Stimulated activated CD4-positive, alpha-beta T cell treated with anti-CD3 and anti-CD28 coated beads, Interleukin-4, amount 100 ng/mL, for 48 hours (primary cell): Measurements from ENCODE around the gene TAF1D.
"Not testable (repeated sequence)": the region's sequence is repeated elsewhere in the genome, so short reads cannot be mapped to it uniquely, and the experiment has no call there.

Experiments used
- DNase-seq, 2 donors: peaks; one replicate each; pipeline ENCODE4 v3.0.0-alpha.2; 2020; ENCODE audit warnings: low read depth in 2 of 2

Gene TAF1D

GRCh38 chr11:93747122-93747521 lies 5.8 kb upstream of the TAF1D start:
- DNase-seq: no peak

- DNase-seq: no peak
Observed at GRCh38 chr11:93746101-93746500, 4.8 kb upstream of the TAF1D start.

GRCh38 chr11:93745005-93745755 lies 3.9 kb upstream of the TAF1D start:
- DNase-seq: not testable (repeated sequence)

GRCh38 chr11:93744669-93745004 lies 3.3 kb upstream of the TAF1D start:
- DNase-seq: no peak

- no peak for DNase-seq
Observed at GRCh38 chr11:93743291-93743690, 2.0 kb upstream of the TAF1D start.

GRCh38 chr11:93741882-93742226 lies 559 bp upstream of the TAF1D start:
- DNase-seq: no peak

- peak; percentile 43 to 53 for DNase-seq
Observed at GRCh38 chr11:93740730-93741093, 583 bp downstream of the TAF1D start.

- peak; percentile 38 to 41 for DNase-seq
Observed at GRCh38 chr11:93740031-93740729, 1.1 kb downstream of the TAF1D start.

GRCh38 chr11:93738647-93739081 lies 2.6 kb downstream of the TAF1D start:
- DNase-seq: no peak

- no peak for DNase-seq
Observed at GRCh38 chr11:93737904-93738612, 3.2 kb downstream of the TAF1D start.

- no peak for DNase-seq
Observed at GRCh38 chr11:93736129-93736528, 5.2 kb downstream of the TAF1D start.

- no peak for DNase-seq
Observed at GRCh38 chr11:93735627-93736026, 5.7 kb downstream of the TAF1D start.

- DNase-seq: no peak
Observed at GRCh38 chr11:93734427-93735222, 6.7 kb downstream of the TAF1D start.

GRCh38 chr11:93733474-93733873 lies 7.8 kb downstream of the TAF1D start:
- DNase-seq: no peak

- DNase-seq: no peak
Observed at GRCh38 chr11:93732237-93732892, 8.9 kb downstream of the TAF1D start.

GRCh38 chr11:93730108-93731107 lies 10.9 kb downstream of the TAF1D start:
- no peak for DNase-seq

GRCh38 chr11:93729129-93729616 lies 12.1 kb downstream of the TAF1D start:
- no peak for DNase-seq

GRCh38 chr11:93728792-93729128 lies 12.5 kb downstream of the TAF1D start:
- no peak for DNase-seq

GRCh38 chr11:93727985-93728791 lies 13.1 kb downstream of the TAF1D start:
- no peak for DNase-seq
